IPS-NIHi7 (cell line): Measurements from ENCODE around the gene MUC20.
"Not testable (repeated sequence)": the region's sequence is repeated elsewhere in the genome, so short reads cannot be mapped to it uniquely, and the experiment has no call there.

ENCODE experiments used
- DNase-seq: peaks from one replicate; pipeline ENCODE4 v3.0.0; 2012; ENCODE audit warnings: mixed read lengths; ENCODE audit errors: extremely low spot score

MUC20 gene

GRCh38 chr3:195693428-195694216, 27.2 kb upstream of the MUC20 start:
- DNase-seq: no peak

GRCh38 chr3:195694217-195695076, 26.3 kb upstream of the MUC20 start:
- not testable (repeated sequence) for DNase-seq

- DNase-seq: no peak
These were observed 24.0 kb upstream of the MUC20 start for GRCh38 chr3:195696632-195697278.

- DNase-seq: no peak
These were observed 23.0 kb upstream of the MUC20 start for GRCh38 chr3:195697582-195698324.

- no peak for DNase-seq
These were observed 22.5 kb upstream of the MUC20 start for GRCh38 chr3:195698325-195698646.

GRCh38 chr3:195698647-195699387, 22.0 kb upstream of the MUC20 start:
- DNase-seq: no peak

- DNase-seq: no peak
These were observed 21.4 kb upstream of the MUC20 start for GRCh38 chr3:195699388-195699771.

GRCh38 chr3:195699860-195700259, 20.9 kb upstream of the MUC20 start:
- no peak for DNase-seq

GRCh38 chr3:195700319-195700718, 20.5 kb upstream of the MUC20 start:
- DNase-seq: no peak

- DNase-seq: no peak
These were observed 19.5 kb upstream of the MUC20 start for GRCh38 chr3:195701042-195701915.

GRCh38 chr3:195703776-195704175, 17.0 kb upstream of the MUC20 start:
- no peak for DNase-seq

GRCh38 chr3:195704433-195704999, 16.3 kb upstream of the MUC20 start:
- no peak for DNase-seq

- DNase-seq: no peak
These were observed 15.4 kb upstream of the MUC20 start for GRCh38 chr3:195705081-195705991.

- no peak for DNase-seq
These were observed 12.7 kb upstream of the MUC20 start for GRCh38 chr3:195708061-195708460.

GRCh38 chr3:195708626-195709481, 11.9 kb upstream of the MUC20 start:
- DNase-seq: no peak

GRCh38 chr3:195709676-195710085, 11.1 kb upstream of the MUC20 start:
- DNase-seq: no peak

GRCh38 chr3:195710126-195710905, 10.5 kb upstream of the MUC20 start:
- DNase-seq: not testable (repeated sequence)
